Fibroblast of lung (primary cell): ENCODE results near the gene RTP3.

Experiments used
- EZH2 ChIP-seq: IDR thresholded peaks from 2 replicates; pipeline ENCODE4 v1.5.1; 2012; ENCODE audit warnings: low read length, control low read depth, mild to moderate bottlenecking; ENCODE audit errors: missing control alignments
- TF ChIP-seq, protein P1 (sequence below), 2 donors: IDR thresholded peaks in 1 of 2; conservative IDR thresholded peaks in 1 of 2; 1 replicate in 1 of 2; 2 replicates in 1 of 2; pipeline ENCODE4 v1.5.1; 2011 to 2012; ENCODE audit warnings: low read length in 2 of 2, control low read depth in 1 of 2, inconsistent platforms in 1 of 2, low read depth in 1 of 2, mild to moderate bottlenecking in 1 of 2

DNA sequence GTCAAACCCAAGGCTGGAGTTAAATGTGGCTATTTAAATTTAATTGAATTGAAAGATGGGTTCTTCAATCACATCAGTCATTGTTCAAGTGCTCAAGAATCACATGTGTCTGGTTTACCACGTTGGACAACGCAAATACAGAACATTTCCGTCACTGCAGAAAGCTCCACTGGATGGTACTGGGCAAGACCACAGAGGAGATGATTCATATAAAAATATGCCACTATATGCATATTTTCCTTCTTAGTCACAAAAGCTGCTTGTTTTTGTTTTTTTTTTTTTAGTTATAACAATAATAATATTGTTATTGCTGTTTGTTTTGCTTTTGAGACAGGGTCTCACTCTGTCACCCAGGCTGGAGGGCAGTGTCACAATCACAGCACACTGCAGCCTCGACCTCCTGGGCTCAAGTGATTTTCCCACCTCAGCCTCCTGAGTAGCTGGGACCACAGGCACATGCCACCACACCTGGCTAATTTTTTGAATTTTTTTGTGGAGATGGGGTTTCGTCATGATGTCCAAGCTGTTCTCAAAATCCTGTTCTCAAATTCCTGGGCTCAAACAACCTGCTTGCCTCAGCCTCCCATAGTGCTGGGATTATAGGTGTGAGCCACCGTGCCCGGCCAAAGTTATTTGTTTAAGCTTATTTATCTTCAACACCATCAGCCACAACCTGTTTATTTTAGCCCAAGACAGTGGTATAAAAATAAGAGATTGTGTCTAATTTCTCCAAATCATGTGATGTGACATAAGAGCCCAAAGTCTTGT, 19.4 kb downstream of the RTP3 start:
- TF ChIP-seq, protein P1, sequence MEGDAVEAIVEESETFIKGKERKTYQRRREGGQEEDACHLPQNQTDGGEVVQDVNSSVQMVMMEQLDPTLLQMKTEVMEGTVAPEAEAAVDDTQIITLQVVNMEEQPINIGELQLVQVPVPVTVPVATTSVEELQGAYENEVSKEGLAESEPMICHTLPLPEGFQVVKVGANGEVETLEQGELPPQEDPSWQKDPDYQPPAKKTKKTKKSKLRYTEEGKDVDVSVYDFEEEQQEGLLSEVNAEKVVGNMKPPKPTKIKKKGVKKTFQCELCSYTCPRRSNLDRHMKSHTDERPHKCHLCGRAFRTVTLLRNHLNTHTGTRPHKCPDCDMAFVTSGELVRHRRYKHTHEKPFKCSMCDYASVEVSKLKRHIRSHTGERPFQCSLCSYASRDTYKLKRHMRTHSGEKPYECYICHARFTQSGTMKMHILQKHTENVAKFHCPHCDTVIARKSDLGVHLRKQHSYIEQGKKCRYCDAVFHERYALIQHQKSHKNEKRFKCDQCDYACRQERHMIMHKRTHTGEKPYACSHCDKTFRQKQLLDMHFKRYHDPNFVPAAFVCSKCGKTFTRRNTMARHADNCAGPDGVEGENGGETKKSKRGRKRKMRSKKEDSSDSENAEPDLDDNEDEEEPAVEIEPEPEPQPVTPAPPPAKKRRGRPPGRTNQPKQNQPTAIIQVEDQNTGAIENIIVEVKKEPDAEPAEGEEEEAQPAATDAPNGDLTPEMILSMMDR (conservative IDR thresholded peaks at IDR 0.05 in 1 of 2, IDR thresholded peaks at IDR 0.05 in 1 of 2; ENCODE audit: low read depth in 1 of 2, low read length in 2 of 2): no peak
- no peak for TF ChIP-seq EZH2
